PC-3 (cell line): Measurements from ENCODE around the gene GPC3. TPM values are rescaled to one million over a fixed set of nuclear protein-coding genes. Genes with fewer than 3 reads are reported as not detected.
"Not testable (repeated sequence)": the region's sequence is repeated elsewhere in the genome, so short reads cannot be mapped to it uniquely, and the experiment has no call there.

Experiments
- ATAC-seq: fragments of 200-7000 bp; cut with Tn5 transposase; 2 replicates; pipeline ENCODE4 v1.9.1; 2020; ENCODE audit warnings: mild to moderate bottlenecking, moderate library complexity
- BruUV-seq: library from RNA; stranded (reverse); fragments of 400-500 nt; replicated peaks from 2 replicates; lab custom pipeline; 2021; lab: Mats Ljungman, UMichigan
- CTCF ChIA-PET: fragments of 300-600 bp; sonication (Branson Sonifier 250); formaldehyde crosslinking; loops from one replicate; lab custom pipeline; 2022; ENCODE audit warnings: antibody characterized with exemption; lab: Charles Lee
- POLR2A ChIA-PET: fragments of 300-600 bp; sonication (Branson Sonifier 250); formaldehyde crosslinking; loops from one replicate; lab custom pipeline; 2022; ENCODE audit warnings: antibody characterized with exemption; ENCODE audit not compliant: unreplicated experiment; lab: Charles Lee
- DNase-seq: peaks from one replicate; pipeline ENCODE4 v3.0.0-alpha.2; 2015
- H2AFZ ChIP-seq: fragments of 300-600 bp; sonication (generic); 2 replicates; pipeline ENCODE4 v1.6.0; 2016; ENCODE audit warnings: antibody characterized with exemption, low read length
- H3F3A ChIP-seq: fragments of 300-600 bp; sonication (generic); one replicate; pipeline ENCODE4 v1.6.0; 2017; ENCODE audit warnings: antibody characterized with exemption, low read length, control low read depth, mild to moderate bottlenecking; ENCODE audit not compliant: unreplicated experiment
- H3K27ac ChIP-seq: fragments of 300-600 bp; sonication (generic); 2 replicates; pipeline ENCODE4 v1.5.1; 2016; ENCODE audit warnings: mild to moderate bottlenecking, low read length
- H3K27me3 ChIP-seq: fragments of 300-600 bp; sonication (generic); 2 replicates; pipeline ENCODE4 v1.6.1; 2016; ENCODE audit warnings: low read length, mixed read lengths
- H3K36me3 ChIP-seq: fragments of 300-600 bp; sonication (generic); 2 replicates; pipeline ENCODE4 v1.6.1; 2016; ENCODE audit warnings: low read depth, mixed run types, low read length, mixed read lengths
- H3K4me1 ChIP-seq: fragments of 300-600 bp; sonication (generic); 2 replicates; pipeline ENCODE4 v1.5.1; 2016; ENCODE audit warnings: low read length; ENCODE audit not compliant: insufficient read depth
- H3K4me2 ChIP-seq: fragments of 300-600 bp; sonication (generic); 2 replicates; pipeline ENCODE4 v1.6.0; 2016; ENCODE audit warnings: low read length
- H3K4me3 ChIP-seq: fragments of 300-600 bp; sonication (generic); 2 replicates; pipeline ENCODE4 v1.5.1; 2016; ENCODE audit warnings: mild to moderate bottlenecking, low read length, mixed read lengths
- H3K79me2 ChIP-seq: fragments of 300-600 bp; sonication (generic); 2 replicates; pipeline ENCODE4 v1.6.1; 2017; ENCODE audit warnings: low read length, mixed read lengths
- H3K9ac ChIP-seq: fragments of 300-600 bp; sonication (generic); 2 replicates; pipeline ENCODE4 v1.6.0; 2016; ENCODE audit warnings: mild to moderate bottlenecking, low read length
- H3K9me2 ChIP-seq: fragments of 300-600 bp; sonication (generic); replicated peaks from 2 replicates; pipeline ENCODE4 v1.6.1; 2016; ENCODE audit warnings: mixed run types, low read length, mixed read lengths
- H3K9me3 ChIP-seq: fragments of 300-600 bp; sonication (generic); 2 replicates; pipeline ENCODE4 v1.6.1; 2016; ENCODE audit warnings: low read length, mixed read lengths
- H4K20me1 ChIP-seq: fragments of 300-600 bp; sonication (generic); 2 replicates; pipeline ENCODE4 v1.6.1; 2016; ENCODE audit warnings: low read length, mixed read lengths
- EZH2 ChIP-seq: fragments of 300-600 bp; sonication (generic); IDR thresholded peaks from one replicate; pipeline ENCODE4 v1.6.1; 2017; ENCODE audit warnings: antibody characterized with exemption, mild to moderate bottlenecking, low read length; ENCODE audit not compliant: unreplicated experiment
- EZH2phosphoT487 ChIP-seq: fragments of 300-600 bp; sonication (generic); IDR thresholded peaks from 2 replicates; pipeline ENCODE4 v1.6.1; 2018; ENCODE audit warnings: mild to moderate bottlenecking, antibody characterized with exemption, low read length, borderline replicate concordance
- intact Hi-C: fragments of 100-400 bp; cut with micrococcal nuclease; formaldehyde crosslinking; loops from 2 replicates; pipeline ENCODE4 v1.9.0; 2023
- total RNA-seq: library from RNA; depleted of rRNA; stranded (reverse); fragments of >200 nt; gene quantifications from 2 replicates; pipeline ENCODE4 v1.2.3, GENCODE V29; 2014
- TF ChIP-seq, protein P1 (sequence below): fragments of 300-600 bp; sonication (generic); conservative IDR thresholded peaks from 2 replicates; pipeline ENCODE4 v1.5.1; 2017; ENCODE audit warnings: antibody characterized with exemption, low read depth, mild to moderate bottlenecking, low read length

The GPC3 gene
- total RNA-seq, 1 experiment from 2014 or later, result not detected

DNA sequence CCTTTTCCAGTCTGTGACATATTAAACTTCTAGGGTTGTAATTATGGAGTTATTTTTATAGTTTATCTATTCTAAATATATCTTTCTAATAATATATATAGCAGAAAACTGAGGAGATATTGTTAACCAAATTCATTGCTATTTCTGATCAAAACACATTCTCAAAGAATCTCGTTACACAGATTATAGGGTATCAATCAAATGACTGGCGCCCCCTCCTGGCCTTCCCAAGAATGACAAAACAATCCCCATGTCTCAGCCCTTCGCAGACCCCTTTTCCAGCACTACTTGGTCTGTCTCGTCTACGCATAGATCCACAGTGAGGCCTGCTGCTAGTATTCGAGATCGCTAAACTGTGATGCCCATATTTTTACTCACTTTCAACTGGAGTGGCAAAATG is 209.3 kb downstream of the GPC3 start:
- POLR2A ChIA-PET, result no interaction called here
- ATAC-seq (0 out of 2 replicates have a peak, but pooled peaks have one; percentile 24), DNase-seq (peak; percentile 49)
- BruUV-seq, result no TSS peak
- Histone ChIP-seq H3K27me3 (no peaks in the 10 kb centered on the region), H3K4me1 (no peaks in the 10 kb centered on the region), H4K20me1 (no peaks in the 10 kb centered on the region), H3K4me3 (no peak overlapping the region), H3K27ac (no peak overlapping the region), H3K9me3 (no peaks in the 10 kb centered on the region), H3K9ac (no peak overlapping the region), H3K4me2 (no peak overlapping the region), H3F3A (no peaks in the 10 kb centered on the region), H3K36me3 (no peaks in the 10 kb centered on the region), H3K79me2 (no peaks in the 10 kb centered on the region), H2AFZ (no peak overlapping the region), H3K9me2 (no peaks in the 10 kb centered on the region)
- CTCF ChIA-PET, result no interaction called here
- TF ChIP-seq EZH2phosphoT487, result no peak
- TF ChIP-seq, protein P1, sequence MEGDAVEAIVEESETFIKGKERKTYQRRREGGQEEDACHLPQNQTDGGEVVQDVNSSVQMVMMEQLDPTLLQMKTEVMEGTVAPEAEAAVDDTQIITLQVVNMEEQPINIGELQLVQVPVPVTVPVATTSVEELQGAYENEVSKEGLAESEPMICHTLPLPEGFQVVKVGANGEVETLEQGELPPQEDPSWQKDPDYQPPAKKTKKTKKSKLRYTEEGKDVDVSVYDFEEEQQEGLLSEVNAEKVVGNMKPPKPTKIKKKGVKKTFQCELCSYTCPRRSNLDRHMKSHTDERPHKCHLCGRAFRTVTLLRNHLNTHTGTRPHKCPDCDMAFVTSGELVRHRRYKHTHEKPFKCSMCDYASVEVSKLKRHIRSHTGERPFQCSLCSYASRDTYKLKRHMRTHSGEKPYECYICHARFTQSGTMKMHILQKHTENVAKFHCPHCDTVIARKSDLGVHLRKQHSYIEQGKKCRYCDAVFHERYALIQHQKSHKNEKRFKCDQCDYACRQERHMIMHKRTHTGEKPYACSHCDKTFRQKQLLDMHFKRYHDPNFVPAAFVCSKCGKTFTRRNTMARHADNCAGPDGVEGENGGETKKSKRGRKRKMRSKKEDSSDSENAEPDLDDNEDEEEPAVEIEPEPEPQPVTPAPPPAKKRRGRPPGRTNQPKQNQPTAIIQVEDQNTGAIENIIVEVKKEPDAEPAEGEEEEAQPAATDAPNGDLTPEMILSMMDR, result peak; percentile 71
- intact Hi-C loops, result loop anchor here (1.0 to 2.0 kb wide), 2 partner anchors 78 to 99 kb away; no protein-coding TSS in a partner anchor

DNA sequence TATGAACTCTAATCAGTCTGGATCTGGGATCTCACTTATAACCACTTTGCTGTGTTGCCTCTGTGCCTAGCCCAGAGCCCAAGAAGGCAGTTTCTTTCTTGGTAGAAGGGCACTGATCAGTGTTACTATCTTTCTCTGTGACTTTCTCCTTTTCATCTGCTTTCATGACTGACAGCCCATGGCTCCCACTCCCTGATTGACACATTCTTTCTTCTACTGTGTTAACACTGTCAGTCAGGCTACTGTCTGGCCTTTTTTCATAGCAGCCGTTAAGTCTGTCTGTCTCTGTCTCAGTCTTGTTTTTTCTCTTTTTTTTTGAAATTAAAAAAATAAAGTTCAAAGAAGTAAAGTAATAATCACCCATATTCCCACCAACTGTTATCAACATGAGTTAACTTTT is 210.6 kb downstream of the GPC3 start:
- no peaks in the 10 kb centered on the region for H3K27me3 ChIP-seq
- H3K79me2 ChIP-seq, result no peaks in the 10 kb centered on the region
- H3K27ac ChIP-seq, result no peak overlapping the region
- no peaks in the 10 kb centered on the region for H4K20me1 ChIP-seq
- ChIA-PET CTCF (interaction anchor here (1.4 kb wide), 1 partner anchor 77 kb away, joined by 6 read pairs; no protein-coding TSS in a partner anchor), POLR2A (no interaction called here)
- H3K4me1 ChIP-seq, result no peaks in the 10 kb centered on the region
- TF ChIP-seq, protein P1, result no peak
- TF ChIP-seq EZH2, result no peak
- TF ChIP-seq EZH2phosphoT487, result no peak
- DNase-seq, result no peak
- no peak overlapping the region for H3K4me2 ChIP-seq
- BruUV-seq, result no TSS peak
- H3K4me3 ChIP-seq, result no peak overlapping the region
- intact Hi-C loops, result no loop called here
- H3K9ac ChIP-seq, result no peak overlapping the region
- H2AFZ ChIP-seq, result no peak overlapping the region
- no peak for ATAC-seq
- H3K9me3 ChIP-seq, result no peaks in the 10 kb centered on the region
- H3F3A ChIP-seq, result no peaks in the 10 kb centered on the region
- H3K36me3 ChIP-seq, result no peaks in the 10 kb centered on the region
- no peaks in the 10 kb centered on the region for H3K9me2 ChIP-seq

DNA sequence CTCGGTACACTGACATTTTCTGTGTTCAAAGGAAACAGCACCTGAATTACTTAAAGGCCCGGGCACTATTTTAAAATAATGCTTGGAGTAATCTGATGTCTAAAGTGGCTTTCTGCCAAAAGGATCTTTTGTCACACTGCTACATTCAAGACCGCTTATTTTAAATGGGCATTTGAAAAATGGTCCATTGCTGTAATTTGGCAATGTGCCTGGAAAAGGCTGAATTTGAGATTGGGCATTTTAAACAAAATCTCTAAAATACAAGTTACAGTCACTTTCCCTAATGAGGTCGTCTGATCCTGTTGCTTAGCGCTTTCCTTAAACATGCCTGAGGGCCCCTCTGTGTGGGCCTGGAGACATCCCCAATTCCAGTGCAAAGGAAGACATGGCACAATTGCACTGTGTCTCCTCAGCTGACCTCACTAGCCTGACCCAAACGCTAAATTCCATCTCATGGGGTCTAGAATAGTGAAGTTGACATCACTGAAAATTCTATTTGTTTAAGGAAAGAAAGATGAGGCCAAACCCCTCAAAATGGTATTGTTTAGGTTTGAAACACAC is 214.2 kb downstream of the GPC3 start:
- Histone ChIP-seq H4K20me1 (no peaks in the 10 kb centered on the region), H3K27me3 (no peaks in the 10 kb centered on the region), H3K4me1 (no peaks in the 10 kb centered on the region), H3F3A (no peaks in the 10 kb centered on the region), H2AFZ (no peak overlapping the region), H3K4me3 (no peak overlapping the region), H3K9ac (no peak overlapping the region), H3K36me3 (no peaks in the 10 kb centered on the region), H3K79me2 (no peaks in the 10 kb centered on the region), H3K9me2 (no peaks in the 10 kb centered on the region), H3K4me2 (no peak overlapping the region), H3K27ac (no peak overlapping the region), H3K9me3 (no peaks in the 10 kb centered on the region)
- ChIA-PET POLR2A (no interaction called here), CTCF (no interaction called here)
- TF ChIP-seq, protein P1, result no peak
- no peak for TF ChIP-seq EZH2phosphoT487
- no peak for TF ChIP-seq EZH2
- intact Hi-C loops, result no loop called here
- DNase-seq, result no peak
- no peak for ATAC-seq
- no TSS peak for BruUV-seq

DNA sequence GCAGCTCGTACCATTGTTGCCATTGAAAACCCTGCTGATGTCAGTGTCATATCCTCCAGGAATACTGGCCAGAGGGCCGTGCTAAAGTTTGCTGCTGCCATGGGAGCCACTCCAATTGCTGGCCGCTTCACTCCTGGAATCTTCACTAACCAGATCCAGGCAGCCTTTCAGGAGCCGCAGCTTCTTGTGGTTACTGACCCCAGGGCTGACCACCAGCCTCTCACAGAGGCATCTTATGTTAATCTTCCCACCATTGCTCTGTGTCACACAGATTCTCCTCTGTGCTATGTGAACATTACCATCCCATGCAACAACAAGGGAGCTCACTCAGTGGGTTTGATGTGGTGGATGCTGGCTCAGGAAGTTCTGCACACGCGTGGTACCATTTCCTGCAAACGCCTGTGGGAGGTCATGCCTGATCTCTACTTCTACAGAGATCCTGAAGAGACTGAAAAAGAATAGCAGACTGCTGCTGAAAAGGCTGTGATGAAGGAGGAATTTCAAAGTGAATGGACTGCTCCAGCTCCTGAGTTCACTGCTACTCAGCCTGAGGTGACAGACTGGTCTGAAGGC is 222.3 kb downstream of the GPC3 start:
- H3F3A ChIP-seq, H3K36me3 ChIP-seq, intact Hi-C loops, H2AFZ ChIP-seq, H3K79me2 ChIP-seq, BruUV-seq, POLR2A ChIA-PET, ATAC-seq, H3K4me2 ChIP-seq, H3K9ac ChIP-seq, DNase-seq, H3K9me2 ChIP-seq, H3K4me3 ChIP-seq, H3K9me3 ChIP-seq, H4K20me1 ChIP-seq, CTCF ChIA-PET, H3K27ac ChIP-seq, H3K4me1 ChIP-seq: not testable (repeated sequence)
- 0 out of 2 replicates have a peak, but pooled peaks cover 16% of the 10 kb centered on the region for H3K27me3 ChIP-seq
